OCI-M2 (cell line): ENCODE data around the gene IL23A.
A peak's percentile ranks its signal among the peaks of the same experiment; 100 is the strongest.
"Not testable (repeated sequence)": the region's sequence is repeated elsewhere in the genome, so short reads cannot be mapped to it uniquely, and the experiment has no call there.

Experiments used
- DNase-seq: peaks from one replicate; lab custom pipeline; 2025; ENCODE audit not compliant: unreplicated experiment; lab: John Stamatoyannopoulos, UW

IL23A gene

GRCh38 chr12:56338308-56339157 is at the start of gene IL23A:
TSS of gene IL23A (plus strand) at chr12:56338884. CDS start at chr12:56339045, 161 bp downstream.
- DNase-seq, result no peak

GRCh38 chr12:56293795-56294194 is 44.9 kb upstream of the IL23A start:
- DNase-seq, result no peak

GRCh38 chr12:56296295-56296694 is 42.4 kb upstream of the IL23A start:
- no peak for DNase-seq

- no peak for DNase-seq
Measured at GRCh38 chr12:56297400-56297799, 41.3 kb upstream of the IL23A start.

GRCh38 chr12:56298828-56299227 is 39.9 kb upstream of the IL23A start:
- DNase-seq, result no peak

- no peak for DNase-seq
Measured at GRCh38 chr12:56299308-56299852, 39.3 kb upstream of the IL23A start.

GRCh38 chr12:56299853-56300643 is 38.6 kb upstream of the IL23A start, which contains the start of gene CS:
TSS of gene CS (minus strand) at chr12:56300330. CDS start at chr12:56300201, 129 bp downstream.
- peak; percentile 84 for DNase-seq

- peak; percentile 52 for DNase-seq
Measured at GRCh38 chr12:56300644-56301464, 37.8 kb upstream of the IL23A start.

GRCh38 chr12:56304276-56304675 is 34.4 kb upstream of the IL23A start:
- no peak for DNase-seq

GRCh38 chr12:56304872-56305590 is 33.7 kb upstream of the IL23A start:
- no peak for DNase-seq

GRCh38 chr12:56307221-56307965 is 31.3 kb upstream of the IL23A start:
- no peak for DNase-seq

GRCh38 chr12:56308714-56309113 is 30.0 kb upstream of the IL23A start:
- DNase-seq, result no peak

- no peak for DNase-seq
Measured at GRCh38 chr12:56311003-56311402, 27.7 kb upstream of the IL23A start.

- no peak for DNase-seq
Measured at GRCh38 chr12:56315249-56315621, 23.4 kb upstream of the IL23A start.

- DNase-seq, result peak; percentile 73
Measured at GRCh38 chr12:56315622-56316473, 22.8 kb upstream of the IL23A start, which contains the start of gene CNPY2. TSS of gene CNPY2 (minus strand) at chr12:56315988. CDS start at chr12:56315217, 771 bp downstream.

GRCh38 chr12:56317675-56318074 is 21.0 kb upstream of the IL23A start:
- DNase-seq, result no peak

GRCh38 chr12:56321027-56321426 is 17.7 kb upstream of the IL23A start:
- no peak for DNase-seq

- not testable (repeated sequence) for DNase-seq
Measured at GRCh38 chr12:56321610-56322009, 17.1 kb upstream of the IL23A start.
